OCI-LY1 (cell line): Measurements from ENCODE around the gene S100A12.
A peak's percentile ranks its signal among the peaks of the same experiment; 100 is the strongest.

Experiments
- H2AFZ ChIP-seq: fragments of 200-600 bp; sonication (generic), shearing (Covaris generic); 2 replicates; pipeline ENCODE4 v1.6.0; 2014; ENCODE audit warnings: antibody characterized with exemption, mild to moderate bottlenecking, low read length
- H3F3A ChIP-seq: fragments of 200-600 bp; sonication (generic), shearing (Covaris generic); 2 replicates; pipeline ENCODE4 v1.6.0; 2014; ENCODE audit warnings: mild to moderate bottlenecking, antibody characterized with exemption, low read length, moderate library complexity; ENCODE audit not compliant: insufficient read depth
- H3K27ac ChIP-seq: fragments of 200-600 bp; sonication (generic); 2 replicates; pipeline ENCODE4 v1.5.1; 2014; ENCODE audit warnings: low read length, mixed run types, mild to moderate bottlenecking, low read depth; ENCODE audit not compliant: poor library complexity, severe bottlenecking
- H3K27me3 ChIP-seq: fragments of 200-600 bp; sonication (generic); 2 replicates; pipeline ENCODE4 v1.6.0; 2014; ENCODE audit warnings: antibody characterized with exemption, mild to moderate bottlenecking, low read length, moderate library complexity; ENCODE audit not compliant: insufficient read depth
- H3K36me3 ChIP-seq: fragments of 200-600 bp; sonication (generic); 2 replicates; pipeline ENCODE4 v1.6.1; 2014; ENCODE audit warnings: mild to moderate bottlenecking, antibody characterized with exemption, low read length, moderate library complexity, mixed read lengths; ENCODE audit not compliant: insufficient read depth
- H3K4me1 ChIP-seq: fragments of 200-600 bp; sonication (generic); 2 replicates; pipeline ENCODE4 v1.5.1; 2014; ENCODE audit warnings: mild to moderate bottlenecking, low read length, moderate library complexity; ENCODE audit not compliant: insufficient read depth, severe bottlenecking
- H3K4me2 ChIP-seq: fragments of 200-600 bp; sonication (generic), shearing (Covaris generic); 2 replicates; pipeline ENCODE4 v1.6.1; 2014; ENCODE audit warnings: low read length
- H3K4me3 ChIP-seq: fragments of 200-600 bp; sonication (generic); 2 replicates; pipeline ENCODE4 v1.5.1; 2014; ENCODE audit warnings: low read length, low read depth, mild to moderate bottlenecking, mixed read lengths; ENCODE audit not compliant: poor library complexity, severe bottlenecking
- H3K79me2 ChIP-seq: fragments of 200-600 bp; shearing (Covaris generic); 2 replicates; pipeline ENCODE4 v1.6.1; 2016; ENCODE audit warnings: mixed run types, low read length, mixed read lengths; ENCODE audit not compliant: insufficient read depth
- H3K9ac ChIP-seq: fragments of 200-600 bp; sonication (generic), shearing (Covaris generic); 2 replicates; pipeline ENCODE4 v1.6.1; 2014; ENCODE audit warnings: mild to moderate bottlenecking, low read length, mixed read lengths
- H3K9me2 ChIP-seq: fragments of 200-600 bp; sonication (generic), shearing (Covaris generic); 2 replicates; pipeline ENCODE4 v1.6.1; 2014; ENCODE audit warnings: low read depth, mild to moderate bottlenecking, low read length, mixed read lengths
- H3K9me3 ChIP-seq: fragments of 200-600 bp; shearing (Covaris generic); 2 replicates; pipeline ENCODE4 v1.6.1; 2014; ENCODE audit warnings: low read length, mixed read lengths
- H4K20me1 ChIP-seq: fragments of 200-600 bp; sonication (generic), shearing (Covaris generic); 2 replicates; pipeline ENCODE4 v1.6.0; 2016; ENCODE audit warnings: mild to moderate bottlenecking, low read length; ENCODE audit not compliant: insufficient read depth
- EZH2 ChIP-seq: fragments of 200-600 bp; sonication (generic), shearing (Covaris generic); IDR thresholded peaks from 2 replicates; pipeline ENCODE4 v1.8.0; 2017; ENCODE audit warnings: borderline replicate concordance, mixed run types, mild to moderate bottlenecking, antibody characterized with exemption, low read length, moderate library complexity, mixed read lengths
- TF ChIP-seq, protein P1 (sequence below): fragments of 200-600 bp; sonication (generic), shearing (Covaris generic); IDR thresholded peaks from 2 replicates; pipeline ENCODE4 v1.5.1; 2017; ENCODE audit warnings: mild to moderate bottlenecking, antibody characterized with exemption, low read length, moderate library complexity, mixed read lengths

Gene S100A12

GRCh38 chr1:153355445-153356071 lies 19.9 kb downstream of the S100A12 start:
- H4K20me1 ChIP-seq, result no peaks in the 10 kb centered on the region
- H3K79me2 ChIP-seq, result no peaks in the 10 kb centered on the region
- no peaks in the 10 kb centered on the region for H3K4me1 ChIP-seq
- H3K9me2 ChIP-seq, result no peaks in the 10 kb centered on the region
- no peaks in the 10 kb centered on the region for H3K36me3 ChIP-seq
- H3K4me2 ChIP-seq, result no peak overlapping the region
- no peak overlapping the region for H3K27ac ChIP-seq
- no peak overlapping the region for H3K4me3 ChIP-seq
- no peaks in the 10 kb centered on the region for H3K9me3 ChIP-seq
- H3K9ac ChIP-seq, result no peak overlapping the region
- H3K27me3 ChIP-seq, result no peaks in the 10 kb centered on the region
- TF ChIP-seq EZH2, result no peak
- TF ChIP-seq, protein P1, sequence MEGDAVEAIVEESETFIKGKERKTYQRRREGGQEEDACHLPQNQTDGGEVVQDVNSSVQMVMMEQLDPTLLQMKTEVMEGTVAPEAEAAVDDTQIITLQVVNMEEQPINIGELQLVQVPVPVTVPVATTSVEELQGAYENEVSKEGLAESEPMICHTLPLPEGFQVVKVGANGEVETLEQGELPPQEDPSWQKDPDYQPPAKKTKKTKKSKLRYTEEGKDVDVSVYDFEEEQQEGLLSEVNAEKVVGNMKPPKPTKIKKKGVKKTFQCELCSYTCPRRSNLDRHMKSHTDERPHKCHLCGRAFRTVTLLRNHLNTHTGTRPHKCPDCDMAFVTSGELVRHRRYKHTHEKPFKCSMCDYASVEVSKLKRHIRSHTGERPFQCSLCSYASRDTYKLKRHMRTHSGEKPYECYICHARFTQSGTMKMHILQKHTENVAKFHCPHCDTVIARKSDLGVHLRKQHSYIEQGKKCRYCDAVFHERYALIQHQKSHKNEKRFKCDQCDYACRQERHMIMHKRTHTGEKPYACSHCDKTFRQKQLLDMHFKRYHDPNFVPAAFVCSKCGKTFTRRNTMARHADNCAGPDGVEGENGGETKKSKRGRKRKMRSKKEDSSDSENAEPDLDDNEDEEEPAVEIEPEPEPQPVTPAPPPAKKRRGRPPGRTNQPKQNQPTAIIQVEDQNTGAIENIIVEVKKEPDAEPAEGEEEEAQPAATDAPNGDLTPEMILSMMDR, result peak; percentile 66
- no peak overlapping the region for H2AFZ ChIP-seq
- no peaks in the 10 kb centered on the region for H3F3A ChIP-seq

DNA sequence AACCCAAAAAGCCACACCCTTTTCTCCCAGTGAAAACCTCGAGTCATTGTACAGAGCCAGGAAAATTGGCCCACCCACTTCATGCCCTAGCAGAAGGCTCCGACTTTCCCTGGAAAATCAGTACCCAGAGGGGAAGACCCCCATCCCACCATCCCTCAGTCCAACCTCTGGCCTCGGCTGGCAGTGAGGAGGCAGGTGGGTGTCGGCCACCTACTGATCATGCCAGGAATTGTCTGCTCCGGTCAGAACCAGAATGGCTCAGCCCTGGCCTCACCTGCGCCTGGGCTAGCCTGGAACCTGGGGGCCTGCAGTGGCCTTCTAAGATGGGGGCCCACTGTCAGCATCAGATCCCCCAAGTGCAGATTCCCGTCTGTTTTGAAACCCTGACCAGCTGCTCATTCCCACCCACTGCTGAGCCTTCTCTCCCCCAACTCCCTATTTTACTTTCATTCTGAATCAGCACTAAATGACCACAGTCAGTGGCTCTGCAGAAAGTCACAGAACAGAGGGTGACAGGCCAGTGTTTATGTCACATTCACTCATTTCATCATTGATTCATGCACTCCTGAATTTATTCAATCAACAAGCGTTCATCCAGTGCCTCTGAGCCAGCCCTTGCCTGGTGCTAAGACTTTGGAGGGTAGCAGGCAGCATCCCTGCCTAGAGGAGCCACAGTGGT lies 20.8 kb downstream of the S100A12 start:
- H3K79me2 ChIP-seq, result no peaks in the 10 kb centered on the region
- no peaks in the 10 kb centered on the region for H3K36me3 ChIP-seq
- no peaks in the 10 kb centered on the region for H3K4me1 ChIP-seq
- H4K20me1 ChIP-seq, result no peaks in the 10 kb centered on the region
- H3K9me3 ChIP-seq, result no peaks in the 10 kb centered on the region
- H3K9me2 ChIP-seq, result no peaks in the 10 kb centered on the region
- H2AFZ ChIP-seq, result no peak overlapping the region
- no peak overlapping the region for H3K4me3 ChIP-seq
- TF ChIP-seq, protein P1, result no peak
- TF ChIP-seq EZH2, result no peak
- H3K9ac ChIP-seq, result no peak overlapping the region
- no peaks in the 10 kb centered on the region for H3F3A ChIP-seq
- H3K27me3 ChIP-seq, result no peaks in the 10 kb centered on the region
- no peak overlapping the region for H3K4me2 ChIP-seq
- no peak overlapping the region for H3K27ac ChIP-seq

DNA sequence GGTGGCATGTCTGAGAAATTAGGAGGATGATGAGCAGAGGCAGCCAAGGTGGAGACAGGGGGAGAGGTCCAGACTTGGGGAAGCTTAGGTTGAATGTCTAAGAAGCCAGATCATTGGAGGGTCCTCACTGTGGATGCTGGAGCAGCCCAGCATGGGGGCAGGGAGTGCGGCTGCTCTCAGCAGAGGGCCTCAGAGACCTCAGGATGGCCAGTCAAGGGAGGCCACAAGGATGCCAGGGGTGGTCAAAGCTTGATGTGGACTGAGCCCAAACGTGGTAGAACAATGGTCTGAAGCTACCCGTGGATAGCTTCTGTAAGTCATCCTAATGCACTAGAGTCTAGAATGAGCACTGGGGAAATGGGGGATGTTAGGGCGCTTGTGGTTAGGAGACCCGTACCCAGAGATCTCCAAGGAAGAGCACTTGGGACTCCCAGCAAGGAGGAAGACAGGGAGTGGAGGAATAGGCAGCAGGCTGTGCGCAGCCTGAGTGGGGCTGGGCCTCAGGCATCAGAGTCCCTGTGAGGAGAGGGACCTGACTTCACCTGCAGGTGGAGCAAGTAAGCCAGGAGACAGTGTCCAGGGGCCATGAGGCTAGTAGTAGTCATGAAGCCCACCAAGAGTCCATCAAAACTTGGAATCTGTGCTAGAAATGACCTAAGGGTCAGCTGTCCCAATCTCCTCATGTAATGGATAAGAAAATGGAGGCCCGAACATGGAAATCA lies 22.0 kb downstream of the S100A12 start:
- H3K4me2 ChIP-seq, result no peak overlapping the region
- no peaks in the 10 kb centered on the region for H3F3A ChIP-seq

More for the DNA sequence above, 22.0 kb downstream of the S100A12 start:
- Histone ChIP-seq H3K79me2 (no peaks in the 10 kb centered on the region), H2AFZ (no peak overlapping the region), H3K27ac (no peak overlapping the region), H3K27me3 (no peaks in the 10 kb centered on the region), H3K9me2 (no peaks in the 10 kb centered on the region), H3K9me3 (no peaks in the 10 kb centered on the region), H3K36me3 (no peaks in the 10 kb centered on the region), H4K20me1 (no peaks in the 10 kb centered on the region), H3K9ac (no peak overlapping the region), H3K4me1 (no peaks in the 10 kb centered on the region), H3K4me3 (no peak overlapping the region)
- TF ChIP-seq, protein P1, result peak; percentile 32; the same call in 1 of the 2 replicates
- no peak for TF ChIP-seq EZH2
